Endodermal cell (in vitro differentiated cells): Measurements from ENCODE around the gene TBC1D32. TPM values are rescaled to one million over a fixed set of nuclear protein-coding genes. Genes with fewer than 3 reads are reported as not detected.
"Not testable (repeated sequence)": the region's sequence is repeated elsewhere in the genome, so short reads cannot be mapped to it uniquely, and the experiment has no call there.

Source experiments
- DNase-seq: peaks from one replicate; pipeline ENCODE4 v3.0.0-alpha.2; 2017
- H3K27ac ChIP-seq: 2 replicates; pipeline ENCODE4 v1.5.1; 2013; ENCODE audit warnings: mild to moderate bottlenecking, low read depth, low read length, moderate library complexity
- H3K27me3 ChIP-seq: 2 replicates; pipeline ENCODE4 v1.6.1; 2013; ENCODE audit warnings: mild to moderate bottlenecking, low read length, moderate library complexity; ENCODE audit not compliant: insufficient read depth, control insufficient read depth, poor library complexity, severe bottlenecking
- H3K36me3 ChIP-seq: 2 replicates; pipeline ENCODE4 v1.7.0; 2013; ENCODE audit warnings: mild to moderate bottlenecking, low read length, moderate library complexity; ENCODE audit not compliant: control insufficient read depth, insufficient read depth
- H3K4me1 ChIP-seq: one replicate; pipeline ENCODE4 v1.7.0; 2013; ENCODE audit warnings: low read length; ENCODE audit not compliant: control insufficient read depth, insufficient read depth
- H3K4me3 ChIP-seq: 2 replicates; pipeline ENCODE4 v1.5.1; 2013; ENCODE audit warnings: mild to moderate bottlenecking, low read length, moderate library complexity
- H3K9ac ChIP-seq: 2 replicates; pipeline ENCODE4 v1.6.1; 2013; ENCODE audit warnings: mild to moderate bottlenecking, low read length, moderate library complexity; ENCODE audit not compliant: poor library complexity, severe bottlenecking; ENCODE audit errors: extremely low read depth
- H3K9me3 ChIP-seq: 2 replicates; pipeline ENCODE4 v1.6.1; 2013; ENCODE audit warnings: mild to moderate bottlenecking, low read length, moderate library complexity; ENCODE audit not compliant: control insufficient read depth
- H3K27ac Mint-ChIP-seq: 2 replicates; pipeline ENCODE4 v1.8.0; 2020; ENCODE audit warnings: mixed read lengths
- H3K27me3 Mint-ChIP-seq: 2 replicates; pipeline ENCODE4 v1.8.0; 2021; ENCODE audit warnings: mild to moderate bottlenecking, mixed read lengths; ENCODE audit not compliant: insufficient read depth
- H3K36me3 Mint-ChIP-seq: 2 replicates; pipeline ENCODE4 v1.8.0; 2020; ENCODE audit warnings: low read depth, mixed read lengths
- H3K4me1 Mint-ChIP-seq: 2 replicates; pipeline ENCODE4 v1.8.0; 2020; ENCODE audit warnings: mixed read lengths
- H3K4me3 Mint-ChIP-seq: 2 replicates; pipeline ENCODE4 v1.8.0; 2020; ENCODE audit warnings: mild to moderate bottlenecking, moderate library complexity, mixed read lengths
- H3K9me3 Mint-ChIP-seq: 2 replicates; pipeline ENCODE4 v1.8.0; 2020; ENCODE audit warnings: mild to moderate bottlenecking, mixed read lengths
- WGBS, 2 experiments: methylation state at CpG; one replicate each; pipeline versions ENCODE4 v1.1.5 to v1.1.7; 2013; ENCODE audit warnings: missing lambda C conversion rate in 2 of 2, mixed read lengths in 1 of 2; ENCODE audit not compliant: insufficient coverage in 1 of 2, insufficient read length in 1 of 2; 5-methylcytosine and 5-hydroxymethylcytosine counted together
- total RNA-seq, 2 donors: library from RNA; stranded (reverse); fragmentation: NEBNext Ultra II Directional in 1 of 2; extraction: Animal tissue kit (Norgen Biotek cat#: 25700) in 1 of 2; gene quantifications; 2 replicates in 1 of 2; 3 replicates in 1 of 2; pipeline ENCODE4 v1.2.1, GENCODE V29; 2021
- TF ChIP-seq, protein P1 (sequence below): fragments of 200-600 bp; sonication (generic); conservative IDR thresholded peaks from 2 replicates; pipeline ENCODE4 v1.5.0; 2021; ENCODE audit warnings: antibody characterized with exemption, mild to moderate bottlenecking

TBC1D32 gene
- total RNA-seq, 2 donors from 2014 or later, result 16.5 to 21.4 TPM

GRCh38 chr6:121319603-121320002 is 14.7 kb downstream of the TBC1D32 start:
- H3K9ac ChIP-seq, result no peak overlapping the region
- H3K4me1 Mint-ChIP-seq, result no peaks in the 10 kb centered on the region
- H3K4me3 ChIP-seq, result no peak overlapping the region
- 98 to 100% methylated on average over 1 to 2 of the region's 2 CpGs for WGBS, 2 experiments
- no peaks in the 10 kb centered on the region for H3K36me3 ChIP-seq
- no peaks in the 10 kb centered on the region for H3K27me3 ChIP-seq
- no peaks in the 10 kb centered on the region for H3K9me3 ChIP-seq
- no peaks in the 10 kb centered on the region for H3K9me3 Mint-ChIP-seq
- H3K4me1 ChIP-seq, result no peaks in the 10 kb centered on the region
- H3K27me3 Mint-ChIP-seq, result no peaks in the 10 kb centered on the region
- H3K36me3 Mint-ChIP-seq, result peaks cover 8% of the 10 kb centered on the region
- H3K27ac Mint-ChIP-seq, result no peak overlapping the region
- H3K27ac ChIP-seq, result no peak overlapping the region
- no peak for DNase-seq
- H3K4me3 Mint-ChIP-seq, result no peak overlapping the region
- TF ChIP-seq, protein P1, sequence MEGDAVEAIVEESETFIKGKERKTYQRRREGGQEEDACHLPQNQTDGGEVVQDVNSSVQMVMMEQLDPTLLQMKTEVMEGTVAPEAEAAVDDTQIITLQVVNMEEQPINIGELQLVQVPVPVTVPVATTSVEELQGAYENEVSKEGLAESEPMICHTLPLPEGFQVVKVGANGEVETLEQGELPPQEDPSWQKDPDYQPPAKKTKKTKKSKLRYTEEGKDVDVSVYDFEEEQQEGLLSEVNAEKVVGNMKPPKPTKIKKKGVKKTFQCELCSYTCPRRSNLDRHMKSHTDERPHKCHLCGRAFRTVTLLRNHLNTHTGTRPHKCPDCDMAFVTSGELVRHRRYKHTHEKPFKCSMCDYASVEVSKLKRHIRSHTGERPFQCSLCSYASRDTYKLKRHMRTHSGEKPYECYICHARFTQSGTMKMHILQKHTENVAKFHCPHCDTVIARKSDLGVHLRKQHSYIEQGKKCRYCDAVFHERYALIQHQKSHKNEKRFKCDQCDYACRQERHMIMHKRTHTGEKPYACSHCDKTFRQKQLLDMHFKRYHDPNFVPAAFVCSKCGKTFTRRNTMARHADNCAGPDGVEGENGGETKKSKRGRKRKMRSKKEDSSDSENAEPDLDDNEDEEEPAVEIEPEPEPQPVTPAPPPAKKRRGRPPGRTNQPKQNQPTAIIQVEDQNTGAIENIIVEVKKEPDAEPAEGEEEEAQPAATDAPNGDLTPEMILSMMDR, result no peak

DNA sequence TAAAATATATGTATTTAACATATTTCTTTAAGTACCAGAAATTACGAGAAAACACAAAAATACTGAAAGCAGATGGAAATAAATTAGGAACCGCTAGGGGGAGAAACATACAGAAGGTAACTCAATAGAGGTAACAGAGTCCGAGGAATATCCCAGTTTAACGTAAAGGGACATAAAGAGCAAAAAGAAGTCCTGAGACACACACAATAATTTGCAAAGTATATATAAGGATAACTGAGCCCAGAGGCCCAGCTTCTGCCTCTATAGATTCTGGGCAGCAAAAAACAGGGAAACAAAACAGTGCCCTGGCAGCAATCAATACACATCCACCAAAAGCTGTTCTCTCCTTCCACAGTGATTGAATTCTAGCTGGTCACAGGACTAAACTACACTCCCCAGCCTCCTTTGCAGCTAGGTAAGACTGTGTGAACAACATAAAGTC is 15.1 kb downstream of the TBC1D32 start:
- no peaks in the 10 kb centered on the region for H3K4me1 ChIP-seq
- no peaks in the 10 kb centered on the region for H3K36me3 ChIP-seq
- Mint-ChIP-seq H3K9me3 (no peaks in the 10 kb centered on the region), H3K4me1 (no peaks in the 10 kb centered on the region), H3K27ac (no peak overlapping the region), H3K4me3 (no peak overlapping the region), H3K36me3 (peaks cover 8% of the 10 kb centered on the region), H3K27me3 (no peaks in the 10 kb centered on the region)
- H3K27ac ChIP-seq, result no peak overlapping the region
- TF ChIP-seq, protein P1, result peak; percentile 84
- no peak overlapping the region for H3K4me3 ChIP-seq
- DNase-seq, result peak; percentile 55
- 0 to 39% methylated on average over 1 to 4 of the region's 4 CpGs for WGBS, 2 experiments
- H3K27me3 ChIP-seq, result no peaks in the 10 kb centered on the region
- H3K9ac ChIP-seq, result no peak overlapping the region
- H3K9me3 ChIP-seq, result no peaks in the 10 kb centered on the region

- TF ChIP-seq, protein P1, result no peak
- peaks cover 10% of the 10 kb centered on the region for H3K36me3 Mint-ChIP-seq
Observed at GRCh38 chr6:121314381-121315112, 19.7 kb downstream of the TBC1D32 start.

GRCh38 chr6:121311814-121312213 is 22.5 kb downstream of the TBC1D32 start:
- not testable (repeated sequence) for H3K27me3 ChIP-seq, H3K4me3 Mint-ChIP-seq, H3K36me3 ChIP-seq, H3K9me3 Mint-ChIP-seq, H3K4me1 ChIP-seq, H3K4me3 ChIP-seq, H3K27ac ChIP-seq, H3K9me3 ChIP-seq, H3K4me1 Mint-ChIP-seq, H3K27me3 Mint-ChIP-seq, H3K27ac Mint-ChIP-seq, H3K36me3 Mint-ChIP-seq, H3K9ac ChIP-seq, DNase-seq
- WGBS, 2 experiments, result 92 to 94% methylated on average over 3 to 5 of the region's 5 CpGs

More at GRCh38 chr6:121314381-121315112, 19.7 kb downstream of the TBC1D32 start:
- Mint-ChIP-seq H3K27ac (no peak overlapping the region), H3K4me1 (no peaks in the 10 kb centered on the region), H3K9me3 (peaks cover 2% of the 10 kb centered on the region), H3K27me3 (no peaks in the 10 kb centered on the region), H3K4me3 (no peak overlapping the region)
- Histone ChIP-seq H3K4me3 (no peak overlapping the region), H3K9ac (no peak overlapping the region), H3K4me1 (no peaks in the 10 kb centered on the region), H3K27ac (no peak overlapping the region), H3K36me3 (peaks cover 3% of the 10 kb centered on the region), H3K9me3 (peaks cover 5% of the 10 kb centered on the region), H3K27me3 (no peaks in the 10 kb centered on the region)
- whole genome bisulfite sequencing, 2 experiments, result 86 to 100% methylated on average over 3 to 6 of the region's 6 CpGs
- DNase-seq, result no peak
